NCI-H2171 treated with DMSO at 0.1 percent for 48 hours (cell line): Measurements from ENCODE around the gene ATP7A.
"Not testable (repeated sequence)": the region's sequence is repeated elsewhere in the genome, so short reads cannot be mapped to it uniquely, and the experiment has no call there.

Source experiments
- DNase-seq: peaks from one replicate; lab custom pipeline; 2025; lab: John Stamatoyannopoulos, UW

The ATP7A gene

GRCh38 chrX:78037881-78038280 lies 127.4 kb downstream of the ATP7A start:
- DNase-seq = no peak

GRCh38 chrX:78042601-78043000 lies 132.1 kb downstream of the ATP7A start:
- DNase-seq = no peak

- DNase-seq = no peak
Measured at GRCh38 chrX:78046362-78046761, 135.9 kb downstream of the ATP7A start.

GRCh38 chrX:78048052-78048451 lies 137.6 kb downstream of the ATP7A start:
- no peak for DNase-seq

GRCh38 chrX:78063687-78064086 lies 153.2 kb downstream of the ATP7A start:
- no peak for DNase-seq

DNA sequence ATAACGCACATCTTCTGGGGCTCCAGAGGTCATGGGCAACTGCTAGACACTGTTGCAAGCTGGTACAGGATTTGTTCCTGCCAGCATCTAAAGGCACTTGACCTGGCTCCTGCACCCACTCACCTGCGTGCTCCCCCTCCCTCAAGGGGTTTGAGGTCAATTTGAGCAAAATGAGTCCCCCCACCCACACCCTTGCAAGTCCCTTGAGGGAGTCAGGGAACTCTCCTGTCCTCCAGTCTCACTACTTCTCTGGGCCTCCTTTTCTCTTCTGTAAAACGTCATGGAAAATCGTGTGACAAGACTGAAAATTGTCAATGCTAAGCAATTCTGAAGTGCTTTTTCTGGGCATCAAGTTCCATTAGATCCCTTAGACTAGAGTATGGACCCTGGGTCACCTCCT lies 153.7 kb downstream of the ATP7A start:
- DNase-seq = no peak

GRCh38 chrX:78064698-78065601 lies 154.5 kb downstream of the ATP7A start:
- not testable (repeated sequence) for DNase-seq

DNA sequence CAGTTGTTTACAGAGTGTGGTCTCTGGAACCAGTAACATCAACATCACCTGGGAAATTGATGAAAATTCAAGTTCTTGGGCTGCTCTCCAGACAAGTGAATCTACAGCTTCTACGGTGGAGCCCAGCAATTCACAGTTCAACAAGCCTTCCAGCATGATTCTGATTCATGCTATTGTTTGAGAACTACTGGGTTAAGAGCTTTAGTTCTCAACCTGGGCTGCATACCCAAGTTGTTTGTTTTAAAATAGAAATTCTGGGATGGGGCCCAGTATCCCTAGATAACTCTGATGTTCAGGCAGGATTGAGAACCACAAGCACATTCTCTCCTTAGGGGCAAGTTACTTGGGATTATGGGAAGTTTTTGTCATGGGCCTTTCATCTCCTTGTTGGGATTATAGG lies 155.6 kb downstream of the ATP7A start:
- no peak for DNase-seq

- no peak for DNase-seq
Measured at GRCh38 chrX:78071331-78071730, 160.8 kb downstream of the ATP7A start.

- not testable (repeated sequence) for DNase-seq
Measured at GRCh38 chrX:78073147-78074077, 162.9 kb downstream of the ATP7A start.

DNA sequence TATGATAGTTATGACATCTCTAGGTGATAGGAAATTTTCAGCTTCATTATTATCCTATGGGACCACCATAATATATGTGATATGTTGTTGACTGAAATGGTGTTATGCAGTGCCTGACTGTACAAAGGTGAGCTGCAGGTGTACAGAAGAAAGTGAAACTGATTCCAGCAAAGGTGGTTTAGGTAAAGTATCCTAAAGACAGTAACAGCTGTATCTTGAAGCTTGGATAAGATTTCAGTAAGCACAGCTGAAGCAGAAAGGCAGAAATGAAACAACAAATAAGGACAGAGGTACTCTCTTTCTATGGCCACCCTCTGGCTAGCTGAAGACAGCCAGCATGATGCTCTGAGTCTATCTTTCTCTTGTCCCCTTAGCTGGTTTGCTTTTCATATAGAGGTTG lies 163.6 kb downstream of the ATP7A start:
- DNase-seq = no peak

DNA sequence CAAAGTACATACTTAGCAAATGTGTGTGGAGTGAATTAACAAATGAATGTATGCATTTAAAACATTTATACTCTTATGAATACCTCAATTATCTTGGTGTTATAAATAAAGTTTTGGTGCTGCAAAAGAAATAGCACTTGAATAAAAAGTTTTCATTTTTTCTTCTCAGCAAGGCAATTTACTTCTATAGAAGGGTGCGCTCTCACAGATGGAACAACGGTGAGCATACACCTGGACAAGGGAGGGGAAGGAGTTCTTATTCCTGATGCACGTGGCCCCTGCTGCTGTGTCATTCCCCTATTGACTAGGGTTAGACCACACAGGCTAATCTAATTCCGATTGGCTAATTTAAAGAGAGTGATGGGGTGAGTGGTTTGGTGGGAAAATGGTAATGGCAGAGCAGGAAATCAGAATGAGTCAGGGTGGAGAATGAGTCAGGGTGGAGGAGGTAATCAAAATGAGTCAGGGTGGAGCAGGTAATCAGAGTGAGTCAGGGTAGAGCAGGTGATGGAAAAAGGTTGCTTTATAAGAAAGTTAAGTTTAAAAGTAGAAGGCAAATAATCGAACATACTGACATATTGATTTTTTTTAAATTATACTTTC lies 165.4 kb downstream of the ATP7A start:
- DNase-seq = no peak

GRCh38 chrX:78081413-78081812 lies 170.9 kb downstream of the ATP7A start:
- DNase-seq = not testable (repeated sequence)

DNA sequence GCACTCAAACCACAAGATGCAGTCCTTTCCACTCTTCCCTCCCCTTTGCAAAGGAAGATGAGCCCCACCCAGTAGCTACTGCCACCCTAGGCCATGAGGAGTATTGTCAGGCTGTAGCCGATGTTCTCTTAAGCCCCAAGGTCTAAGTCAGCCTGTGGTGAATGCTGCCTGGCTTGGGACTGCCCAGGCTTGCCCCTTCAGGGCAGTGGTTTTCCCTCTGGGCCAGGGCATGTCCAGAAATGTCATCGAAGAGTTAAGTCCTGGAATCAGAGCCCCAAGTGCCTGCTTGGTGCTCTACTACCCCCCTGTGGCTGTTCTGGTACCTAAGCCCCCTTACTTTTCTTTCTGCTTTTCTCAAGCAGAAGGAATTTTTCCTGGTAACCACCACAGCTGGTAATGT lies 181.8 kb downstream of the ATP7A start:
- DNase-seq = no peak

DNA sequence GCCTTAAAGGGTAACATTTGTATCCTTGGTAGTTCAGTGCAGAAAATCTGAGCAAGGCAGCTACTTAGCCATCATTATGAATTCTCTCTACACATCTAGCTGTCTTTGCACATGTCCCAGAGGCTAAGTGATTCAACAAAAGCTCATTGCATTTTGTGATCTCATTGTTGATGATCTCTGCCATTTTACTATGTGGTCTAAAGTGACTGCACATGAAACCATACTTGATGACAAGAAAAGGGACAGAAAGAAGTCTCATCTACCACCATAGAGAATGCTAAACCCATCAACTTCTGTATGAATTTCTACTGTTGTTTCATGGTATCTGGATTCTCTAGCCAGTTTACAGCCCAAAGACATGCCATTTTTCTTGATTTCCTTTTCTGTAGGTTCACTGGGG lies 187.6 kb downstream of the ATP7A start:
- no peak for DNase-seq
